Measurements from ENCODE around the gene LPCAT4.
"Not testable (repeated sequence)": the region's sequence is repeated elsewhere in the genome, so short reads cannot be mapped to it uniquely, and the experiment has no call there.

The LPCAT4 gene

GRCh38 chr15:34362047-34362773 is 4.8 kb downstream of the LPCAT4 start:
- DNase-seq (ENCODE audit: low read depth): no peak

DNA sequence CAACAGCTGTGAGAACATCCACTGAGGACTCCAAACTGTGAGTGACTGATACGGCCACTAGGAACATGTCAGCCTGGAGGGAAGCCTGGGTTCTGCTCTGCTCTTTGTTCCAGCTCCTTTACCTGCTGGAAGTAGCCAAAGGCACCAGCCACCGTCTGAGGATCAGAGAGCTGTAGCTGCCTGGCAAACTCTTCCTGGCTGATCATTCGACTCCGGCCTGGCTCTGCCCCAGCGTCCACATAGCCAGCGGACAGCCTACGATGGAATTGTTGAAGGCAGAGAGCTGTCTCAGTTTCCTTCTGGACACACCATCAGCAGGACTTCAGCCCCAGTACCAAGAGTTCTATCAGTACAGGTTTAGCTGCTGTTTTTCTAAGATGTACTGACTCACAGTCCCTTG is 5.7 kb downstream of the LPCAT4 start:
- no peak for DNase-seq (ENCODE audit: low read depth)

GRCh38 chr15:34360298-34360697 is 6.7 kb downstream of the LPCAT4 start:
- DNase-seq (ENCODE audit: low read depth): no peak

DNA sequence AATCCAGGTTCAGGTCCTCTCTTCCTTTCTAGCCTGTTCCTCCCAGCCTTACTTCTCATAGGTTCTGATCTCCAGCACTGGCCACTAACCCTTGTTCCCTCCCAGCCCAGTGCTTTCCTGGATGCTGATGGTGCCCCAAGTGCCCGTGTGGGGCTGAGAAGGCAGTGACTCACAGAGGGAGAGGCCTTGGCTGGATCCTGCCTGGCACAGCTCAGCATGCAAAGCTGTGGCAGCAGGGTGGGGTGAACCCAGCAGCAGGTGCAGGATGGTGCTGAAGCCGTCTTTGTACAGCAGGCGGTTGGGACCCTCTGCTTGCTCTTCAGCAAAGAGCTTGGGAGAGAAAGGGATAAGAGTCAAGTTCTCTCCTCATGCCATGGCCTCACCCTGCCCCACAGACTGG is 7.6 kb downstream of the LPCAT4 start:
- DNase-seq (ENCODE audit: low read depth): no peak

DNA sequence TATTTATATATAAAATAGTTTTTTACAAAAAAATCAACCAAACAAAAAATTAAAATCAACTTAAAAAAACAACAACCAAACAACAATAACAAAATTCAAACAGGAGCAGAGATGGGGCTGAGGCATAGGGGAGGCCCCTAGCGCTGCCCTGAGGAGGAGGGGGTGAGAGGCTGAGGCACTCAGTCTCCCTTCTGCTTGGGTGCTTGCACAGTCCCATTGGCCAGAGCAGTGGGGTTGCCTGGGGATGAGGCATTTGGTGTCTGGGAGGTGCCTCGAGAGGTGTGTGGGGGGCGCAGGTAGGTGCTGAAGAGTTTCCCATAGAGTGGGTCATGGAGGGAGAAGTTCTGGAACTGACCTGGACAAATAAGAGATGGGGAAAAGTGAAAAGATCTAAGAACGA is 8.0 kb downstream of the LPCAT4 start:
- DNase-seq (ENCODE audit: low read depth): no peak

DNA sequence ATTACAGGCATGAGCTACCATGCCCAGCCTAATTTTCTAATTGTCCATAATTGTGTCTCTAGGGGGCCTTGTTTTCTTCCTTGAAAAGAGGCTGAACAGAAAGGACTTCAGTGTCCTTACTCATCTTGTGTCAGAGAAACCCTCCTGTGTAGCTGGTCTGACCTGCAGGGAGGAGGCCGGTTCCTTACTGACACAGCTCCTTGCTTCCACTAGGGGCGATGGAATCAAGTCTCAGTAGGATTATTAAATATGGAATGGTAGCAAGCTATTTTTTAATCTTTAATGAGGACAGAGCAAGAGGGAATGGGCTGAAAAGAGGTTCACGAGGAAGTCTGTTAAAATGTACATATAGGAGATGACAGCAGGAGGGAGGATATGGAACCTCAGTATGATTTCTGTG is 8.6 kb downstream of the LPCAT4 start:
- no peak for DNase-seq (ENCODE audit: low read depth)

- DNase-seq (ENCODE audit: low read depth): no peak
These were observed 9.3 kb downstream of the LPCAT4 start for GRCh38 chr15:34357653-34358052.

DNA sequence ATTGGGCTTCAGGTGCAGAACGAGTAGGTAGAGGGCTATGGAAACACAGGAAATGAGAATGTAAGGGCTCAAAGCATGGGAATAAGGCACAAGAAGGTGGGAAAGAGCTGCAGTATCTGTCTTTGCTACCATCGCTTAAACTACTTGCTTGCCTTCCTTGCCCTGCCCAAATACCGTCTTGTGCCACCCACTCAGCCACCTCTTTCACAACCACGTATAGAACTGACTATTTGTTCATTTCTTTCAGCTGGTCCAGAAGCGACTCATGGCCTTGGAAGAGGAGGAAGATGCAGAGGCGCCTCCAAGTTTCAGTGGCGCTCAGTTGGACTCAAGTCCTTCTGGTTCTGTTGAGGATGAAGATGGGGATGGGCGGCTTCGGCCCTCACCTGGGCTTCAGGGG is 11.8 kb downstream of the LPCAT4 start:
- DNase-seq (ENCODE audit: low read depth): no peak

- no peak for DNase-seq (ENCODE audit: low read depth)
These were observed 12.7 kb downstream of the LPCAT4 start for GRCh38 chr15:34354286-34354685.

DNA sequence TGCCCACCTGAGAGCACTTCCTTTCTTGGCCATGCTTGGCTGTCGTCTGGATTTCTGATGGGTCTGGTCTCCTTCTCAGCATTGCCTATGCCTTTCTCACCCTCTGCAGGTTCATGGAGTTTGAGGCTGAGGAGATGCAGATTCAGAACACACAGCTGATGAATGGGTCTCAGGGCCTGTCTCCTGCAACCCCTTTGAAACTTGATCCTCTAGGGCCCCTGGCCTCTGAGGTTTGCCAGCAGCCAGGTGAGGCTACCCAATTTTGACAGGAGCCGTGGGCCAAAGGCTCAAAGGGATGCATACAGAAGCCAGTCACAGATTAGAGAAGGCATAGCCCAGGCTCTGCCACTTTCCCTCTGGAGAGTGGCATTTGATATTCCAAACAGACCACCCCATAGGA is 13.4 kb downstream of the LPCAT4 start:
- DNase-seq (ENCODE audit: low read depth): no peak

DNA sequence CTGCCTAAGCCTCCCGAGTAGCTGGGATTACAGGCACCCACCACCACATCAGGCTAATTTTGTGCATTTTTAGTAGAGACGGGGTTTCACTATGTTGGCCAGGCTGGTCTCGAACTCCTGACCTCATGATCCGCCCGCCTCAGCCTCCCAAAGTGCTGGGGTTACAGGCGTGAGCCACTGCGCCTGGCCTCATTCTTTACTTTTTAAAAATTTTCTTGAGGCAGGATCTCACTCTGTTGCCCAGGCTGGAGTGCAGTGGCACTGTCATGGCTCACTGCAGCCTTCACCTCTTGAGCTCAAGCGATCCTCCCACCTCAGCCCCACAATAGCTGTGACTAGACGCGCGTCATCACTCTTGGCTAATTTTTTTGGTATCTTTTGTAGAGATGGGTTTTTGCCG is 14.0 kb downstream of the LPCAT4 start:
- DNase-seq (ENCODE audit: low read depth): not testable (repeated sequence)

- DNase-seq (ENCODE audit: low read depth): no peak
These were observed 17.2 kb downstream of the LPCAT4 start for GRCh38 chr15:34349769-34350168.

DNA sequence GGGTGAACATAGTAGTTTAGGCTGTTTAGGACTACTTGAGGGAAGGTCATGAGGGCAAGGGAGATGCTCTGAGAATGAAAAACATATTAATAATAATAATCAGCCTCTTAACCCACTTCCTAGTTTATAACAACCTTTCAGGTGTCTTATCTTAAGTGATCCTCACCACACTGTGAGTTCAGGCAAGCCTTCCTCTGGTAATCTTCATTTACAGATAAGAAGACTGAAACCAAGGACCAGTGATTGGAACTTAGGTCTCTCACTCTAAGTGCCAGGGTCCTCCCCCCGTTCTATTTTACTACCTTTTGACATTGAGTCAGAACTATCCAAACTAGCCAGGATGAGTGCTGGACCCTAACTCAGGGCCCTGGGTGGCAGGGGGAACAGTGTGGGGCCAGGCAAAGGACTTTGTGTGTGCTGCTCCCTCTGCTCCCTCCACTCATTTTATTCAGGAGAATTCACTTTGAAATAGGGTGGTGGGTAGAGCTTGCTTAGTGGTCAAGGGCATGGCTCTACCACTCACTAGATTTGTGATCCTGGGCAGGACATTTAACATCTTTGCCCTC is 18.2 kb downstream of the LPCAT4 start:
- DNase-seq (ENCODE audit: low read depth): no peak

DNA sequence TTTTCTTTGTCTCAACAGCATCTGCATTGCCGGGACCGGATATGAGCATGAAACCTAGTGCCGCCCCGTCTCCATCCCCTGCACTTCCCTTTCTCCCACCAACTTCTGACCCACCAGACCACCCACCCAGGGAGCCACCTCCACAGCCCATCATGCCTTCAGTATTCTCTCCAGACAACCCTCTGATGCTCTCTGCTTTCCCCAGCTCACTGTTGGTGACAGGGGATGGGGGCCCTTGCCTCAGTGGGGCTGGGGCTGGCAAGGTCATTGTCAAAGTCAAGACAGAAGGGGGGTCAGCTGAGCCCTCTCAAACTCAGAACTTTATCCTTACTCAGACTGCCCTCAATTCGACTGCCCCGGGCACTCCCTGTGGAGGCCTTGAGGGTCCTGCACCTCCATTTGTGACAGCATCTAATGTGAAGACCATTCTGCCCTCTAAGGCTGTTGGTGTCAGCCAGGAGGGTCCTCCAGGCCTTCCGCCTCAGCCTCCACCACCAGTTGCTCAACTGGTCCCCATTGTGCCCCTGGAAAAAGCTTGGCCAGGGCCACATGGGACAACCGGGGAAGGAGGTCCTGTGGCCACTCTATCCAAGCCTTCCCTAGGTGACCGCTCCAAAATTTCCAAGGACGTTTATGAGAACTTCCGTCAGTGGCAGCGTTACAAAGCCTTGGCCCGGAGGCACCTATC is 18.9 kb downstream of the LPCAT4 start:
- no peak for DNase-seq (ENCODE audit: low read depth)

DNA sequence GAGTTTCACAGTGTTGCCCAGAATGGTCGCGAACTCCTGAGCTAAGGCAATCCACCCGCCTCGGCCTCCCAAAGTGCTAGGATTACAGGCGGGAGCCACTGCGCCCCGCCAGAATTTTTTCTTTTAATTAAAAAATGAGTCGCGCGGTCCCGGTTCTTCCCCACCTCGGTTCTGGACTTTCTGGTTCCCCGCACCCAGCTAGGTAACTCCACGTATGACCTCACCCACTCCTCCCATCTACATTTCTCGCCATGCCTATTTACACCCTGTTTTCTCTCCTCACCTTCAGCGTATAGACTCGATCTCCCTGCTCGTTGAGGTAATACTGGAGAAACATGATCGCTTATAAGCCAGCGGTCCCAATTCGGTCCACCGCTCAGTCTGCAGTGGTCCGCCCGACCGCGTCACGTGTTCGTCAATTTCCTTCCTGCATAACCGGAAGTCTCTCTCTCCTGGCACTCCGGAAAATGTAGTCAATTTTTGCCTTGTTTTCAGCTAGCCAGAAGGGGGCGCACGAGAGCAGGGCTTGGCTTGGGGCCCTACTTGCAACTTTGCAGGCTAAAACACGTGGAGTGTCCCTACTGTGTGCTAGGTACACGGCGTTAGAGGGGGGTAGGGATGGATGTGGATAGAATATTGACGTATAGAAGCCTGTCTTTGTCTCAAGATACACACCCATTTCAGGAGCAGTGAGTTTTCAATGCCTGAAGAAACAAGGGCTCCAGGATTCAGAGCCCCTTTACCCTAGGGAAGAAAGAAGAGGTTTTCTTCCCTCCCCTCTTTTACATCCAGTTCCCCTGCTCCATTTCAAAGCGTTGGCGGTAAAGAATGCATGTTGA is 24.0 kb downstream of the LPCAT4 start, which contains the start of the genes NOP10 and NUTM1:
Gene NOP10 (minus strand): TSS at position 400 of the 839 bp plus-strand sequence. CDS start 63 bp downstream, at position 337.
Gene NUTM1 (plus strand): TSS at position 579 of the 839 bp plus-strand sequence. CDS start 382 bp downstream, outside the sequence.
- DNase-seq (ENCODE audit: low read depth): peak; percentile 94

- DNase-seq (ENCODE audit: low read depth): not testable (repeated sequence)
These were observed 24.7 kb downstream of the LPCAT4 start for GRCh38 chr15:34342213-34342736.

GRCh38 chr15:34341381-34342212 is 25.4 kb downstream of the LPCAT4 start:
- no peak for DNase-seq (ENCODE audit: low read depth)

DNA sequence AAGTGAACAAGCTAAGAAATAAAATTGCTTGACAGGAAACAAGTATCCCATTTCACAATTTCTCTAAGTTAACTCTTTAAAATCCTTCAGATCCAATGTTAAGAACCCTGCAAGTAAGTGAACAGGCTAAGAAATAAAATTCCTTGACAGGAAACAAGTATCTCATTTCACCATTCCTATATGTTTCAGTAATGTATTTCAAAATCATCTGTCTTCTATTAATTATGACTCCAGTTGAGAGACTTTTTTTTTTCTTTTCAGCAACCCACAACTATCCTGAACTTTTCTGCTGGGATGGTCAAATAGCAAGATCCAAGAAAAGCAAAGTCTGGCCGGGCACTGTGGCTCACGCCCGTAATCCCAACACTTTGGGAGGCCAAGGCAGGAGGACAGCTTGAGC is 27.1 kb downstream of the LPCAT4 start:
- no peak for DNase-seq (ENCODE audit: low read depth)

GRCh38 chr15:34338347-34338746 is 28.6 kb downstream of the LPCAT4 start:
- DNase-seq (ENCODE audit: low read depth): no peak

DNA sequence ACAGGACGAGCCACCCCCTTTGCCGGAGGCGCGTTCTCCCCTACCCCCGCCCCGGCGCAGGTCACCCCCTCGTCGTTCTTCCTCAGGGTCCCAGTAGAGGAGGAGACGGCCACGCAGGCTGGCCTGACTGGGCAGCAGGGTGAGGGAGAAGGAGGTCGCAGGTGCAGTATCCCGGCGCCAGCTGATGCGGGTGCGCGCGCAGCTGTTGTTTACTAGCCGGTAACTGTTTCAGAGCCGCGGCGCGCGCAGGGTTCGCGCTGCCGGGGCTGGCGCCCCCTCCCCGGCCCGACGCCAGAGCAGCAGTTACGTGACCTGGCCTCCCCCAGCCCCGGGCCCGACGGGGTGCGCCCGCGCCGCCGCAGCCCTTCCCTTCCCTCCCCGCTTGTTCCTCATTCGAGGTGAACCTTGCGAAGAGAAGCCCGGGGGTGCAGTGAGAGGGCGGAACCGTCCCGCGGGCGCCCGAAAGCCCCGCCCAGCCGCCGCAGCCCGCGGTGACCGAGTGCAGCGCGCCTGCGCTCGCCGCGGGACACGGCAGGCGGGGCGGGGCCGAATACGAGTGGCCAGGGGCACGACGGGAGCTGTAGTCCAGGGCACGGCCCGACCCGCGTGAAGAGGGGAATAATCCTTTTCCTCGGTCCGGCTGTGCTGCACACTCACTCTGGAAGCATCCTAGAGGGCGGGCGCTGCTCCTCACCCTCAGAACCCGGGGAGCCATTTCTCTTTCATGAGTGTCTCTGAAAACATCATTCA is 29.3 kb downstream of the LPCAT4 start, which contains the start of gene SLC12A6:
Gene SLC12A6 (minus strand): TSS at position 225 of the 750 bp plus-strand sequence. CDS start 1,101 bp downstream, outside the sequence.
- peak; percentile 83 for DNase-seq (ENCODE audit: low read depth)
